A673 (cell line): Measurements from ENCODE around the gene GINS1. TPM values are rescaled to one million over a fixed set of nuclear protein-coding genes. Genes with fewer than 3 reads are reported as not detected.

Source experiments
- BruUV-seq: library from RNA; stranded (reverse); fragments of 400-500 nt; replicated peaks from 2 replicates; lab custom pipeline; 2021; lab: Mats Ljungman, UMichigan
- CTCF ChIA-PET: fragments of 300-600 bp; sonication (Branson Sonifier 250); formaldehyde crosslinking; loops from one replicate; lab custom pipeline; 2022; ENCODE audit warnings: antibody characterized with exemption; lab: Charles Lee
- POLR2A ChIA-PET: fragments of 300-600 bp; sonication (Branson Sonifier 250); formaldehyde crosslinking; loops from one replicate; lab custom pipeline; 2022; ENCODE audit warnings: antibody characterized with exemption; ENCODE audit not compliant: low non-redundant PET; lab: Charles Lee
- DNase-seq: peaks from one replicate; pipeline ENCODE4 v3.0.0-alpha.2; 2015; ENCODE audit warnings: low spot score
- H3K27ac ChIP-seq: fragments of 200-600 bp; sonication (generic); 2 replicates; pipeline ENCODE4 v1.5.1; 2016; ENCODE audit warnings: mixed run types, low read depth, mild to moderate bottlenecking, mixed read lengths, antibody characterized with exemption, low read length; ENCODE audit not compliant: poor library complexity, severe bottlenecking
- H3K27me3 ChIP-seq: fragments of 200-600 bp; sonication (generic); replicated peaks from 2 replicates; pipeline ENCODE4 v1.6.1; 2017; ENCODE audit warnings: mixed run types, low read depth, mild to moderate bottlenecking, mixed read lengths, antibody characterized with exemption, low read length; ENCODE audit not compliant: insufficient read depth, poor library complexity
- H3K36me3 ChIP-seq: fragments of 200-600 bp; sonication (generic); 2 replicates; pipeline ENCODE4 v1.6.1; 2016; ENCODE audit warnings: mixed run types, mild to moderate bottlenecking, mixed read lengths, antibody characterized with exemption, low read length; ENCODE audit not compliant: insufficient read depth, poor library complexity, severe bottlenecking
- H3K4me1 ChIP-seq: fragments of 200-600 bp; sonication (generic); 2 replicates; pipeline ENCODE4 v1.6.1; 2017; ENCODE audit warnings: mixed run types, mild to moderate bottlenecking, mixed read lengths, antibody characterized with exemption, low read length; ENCODE audit not compliant: insufficient read depth, poor library complexity, severe bottlenecking
- H3K4me3 ChIP-seq: fragments of 200-600 bp; sonication (generic); 2 replicates; pipeline ENCODE4 v1.5.1; 2016; ENCODE audit warnings: low read depth, mixed run types, mild to moderate bottlenecking, mixed read lengths, low read length; ENCODE audit not compliant: poor library complexity, severe bottlenecking
- H3K9me3 ChIP-seq: fragments of 200-600 bp; sonication (generic); 2 replicates; pipeline ENCODE4 v1.6.1; 2016; ENCODE audit warnings: mixed run types, low read depth, mild to moderate bottlenecking, mixed read lengths, antibody characterized with exemption, low read length; ENCODE audit not compliant: poor library complexity, severe bottlenecking
- CTCF ChIP-seq: fragments of 300-800, 200-600 bp; sonication (generic); conservative IDR thresholded peaks from 2 replicates; pipeline ENCODE4 v1.5.1; 2017; ENCODE audit warnings: low read depth, mild to moderate bottlenecking, antibody characterized with exemption, low read length, moderate library complexity, mixed read lengths
- EZH2 ChIP-seq: fragments of 200-600 bp; sonication (generic); IDR thresholded peaks from 2 replicates; pipeline ENCODE4 v1.6.1; 2017; ENCODE audit warnings: borderline replicate concordance, low read depth, mild to moderate bottlenecking, mixed read lengths, antibody characterized with exemption, low read length; ENCODE audit not compliant: poor library complexity, severe bottlenecking
- intact Hi-C: fragments of 100-400 bp; cut with micrococcal nuclease; formaldehyde crosslinking; loops from one replicate; pipeline ENCODE4 v1.10.0; 2022; ENCODE audit not compliant: unreplicated experiment
- total RNA-seq: library from RNA; stranded (reverse); gene quantifications from 2 replicates; pipeline ENCODE4 v1.2.3, GENCODE V29; 2021

The GINS1 gene
- total RNA-seq, 1 experiment from 2014 or later, result 62.6 TPM

GRCh38 chr20:25489221-25489871 is 81.9 kb downstream of the GINS1 start:
- Histone ChIP-seq H3K27me3 (no peaks in the 10 kb centered on the region), H3K27ac (no peak overlapping the region), H3K9me3 (no peaks in the 10 kb centered on the region), H3K4me1 (no peaks in the 10 kb centered on the region), H3K36me3 (peaks cover 10% of the 10 kb centered on the region), H3K4me3 (no peak overlapping the region)
- intact Hi-C loops, result no loop called here
- no TSS peak for BruUV-seq
- no peak for TF ChIP-seq EZH2
- no peak for DNase-seq
- POLR2A ChIA-PET, result no interaction called here
- CTCF ChIA-PET, result no interaction called here

GRCh38 chr20:25490656-25491445 is 83.4 kb downstream of the GINS1 start:
- peaks cover 8% of the 10 kb centered on the region for H3K36me3 ChIP-seq
- H3K9me3 ChIP-seq, result no peaks in the 10 kb centered on the region
- no peaks in the 10 kb centered on the region for H3K4me1 ChIP-seq
- BruUV-seq, result no TSS peak
- no peak for TF ChIP-seq CTCF
- no peak for TF ChIP-seq EZH2
- no peak overlapping the region for H3K4me3 ChIP-seq
- POLR2A ChIA-PET, result no interaction called here
- H3K27ac ChIP-seq, result no peak overlapping the region
- intact Hi-C loops, result no loop called here
- DNase-seq, result no peak
- CTCF ChIA-PET, result no interaction called here
- no peaks in the 10 kb centered on the region for H3K27me3 ChIP-seq

- intact Hi-C loops, result no loop called here
- CTCF ChIA-PET, result no interaction called here
- no TSS peak for BruUV-seq
- POLR2A ChIA-PET, result no interaction called here
- DNase-seq, result no peak
- Histone ChIP-seq H3K4me3 (no peak overlapping the region), H3K4me1 (no peaks in the 10 kb centered on the region), H3K27ac (no peak overlapping the region), H3K27me3 (no peaks in the 10 kb centered on the region), H3K9me3 (no peaks in the 10 kb centered on the region), H3K36me3 (peaks cover 6% of the 10 kb centered on the region)
- TF ChIP-seq CTCF (no peak), EZH2 (no peak)
Measured at GRCh38 chr20:25491446-25492038, 84.1 kb downstream of the GINS1 start.
